GM23338 (cell line): ENCODE results near the gene MTOR.

Source experiments
- CREB1 ChIP-seq: fragments of 250-450 bp; sonication (Bioruptor Pico); IDR thresholded peaks from 2 replicates; pipeline ENCODE4 v1.5.0; 2020; ENCODE audit warnings: low read depth, mild to moderate bottlenecking, moderate library complexity
- EZH2 ChIP-seq: fragments of 200-600 bp; sonication (generic); IDR thresholded peaks from one replicate; pipeline ENCODE4 v1.8.0; 2017; ENCODE audit warnings: antibody characterized with exemption, mild to moderate bottlenecking, low read depth; ENCODE audit not compliant: unreplicated experiment
- EZH2phosphoT487 ChIP-seq: fragments of 200-600 bp; sonication (generic); IDR thresholded peaks from one replicate; pipeline ENCODE4 v1.8.1; 2018; ENCODE audit warnings: antibody characterized with exemption; ENCODE audit not compliant: unreplicated experiment
- POLR2AphosphoS5 ChIP-seq: IDR thresholded peaks from 2 replicates; pipeline ENCODE4 v1.6.1; 2016; ENCODE audit warnings: antibody characterized with exemption, low read depth
- ZNF114 ChIP-seq: fragments of 250-450 bp; sonication (Bioruptor Pico); IDR thresholded peaks from 2 replicates; pipeline ENCODE4 v1.5.0; 2020; ENCODE audit warnings: mild to moderate bottlenecking, moderate library complexity
- ZNF331 ChIP-seq: fragments of 250-450 bp; sonication (Bioruptor Pico); IDR thresholded peaks from 2 replicates; pipeline ENCODE4 v1.5.0; 2020; ENCODE audit warnings: low read depth, mild to moderate bottlenecking, moderate library complexity
- TF ChIP-seq, protein P1 (sequence below), 2 experiments: fragments of 200-600 bp in 1 of 2; sonication (generic) in 1 of 2; conservative IDR thresholded peaks; 2 replicates each; pipeline versions ENCODE4 v1.5.1 to v1.6.1; 2016 to 2017; ENCODE audit warnings: antibody characterized with exemption in 2 of 2, low read depth in 2 of 2, mild to moderate bottlenecking in 2 of 2, moderate library complexity in 1 of 2
- TF ChIP-seq, protein P2 (sequence below): IDR thresholded peaks from one replicate; pipeline ENCODE4 v1.6.1; 2018; ENCODE audit warnings: antibody characterized with exemption; ENCODE audit not compliant: unreplicated experiment
- TF ChIP-seq, protein P3 (sequence below): IDR thresholded peaks from 2 replicates; pipeline ENCODE4 v1.6.1; 2016; ENCODE audit warnings: antibody characterized with exemption

DNA sequence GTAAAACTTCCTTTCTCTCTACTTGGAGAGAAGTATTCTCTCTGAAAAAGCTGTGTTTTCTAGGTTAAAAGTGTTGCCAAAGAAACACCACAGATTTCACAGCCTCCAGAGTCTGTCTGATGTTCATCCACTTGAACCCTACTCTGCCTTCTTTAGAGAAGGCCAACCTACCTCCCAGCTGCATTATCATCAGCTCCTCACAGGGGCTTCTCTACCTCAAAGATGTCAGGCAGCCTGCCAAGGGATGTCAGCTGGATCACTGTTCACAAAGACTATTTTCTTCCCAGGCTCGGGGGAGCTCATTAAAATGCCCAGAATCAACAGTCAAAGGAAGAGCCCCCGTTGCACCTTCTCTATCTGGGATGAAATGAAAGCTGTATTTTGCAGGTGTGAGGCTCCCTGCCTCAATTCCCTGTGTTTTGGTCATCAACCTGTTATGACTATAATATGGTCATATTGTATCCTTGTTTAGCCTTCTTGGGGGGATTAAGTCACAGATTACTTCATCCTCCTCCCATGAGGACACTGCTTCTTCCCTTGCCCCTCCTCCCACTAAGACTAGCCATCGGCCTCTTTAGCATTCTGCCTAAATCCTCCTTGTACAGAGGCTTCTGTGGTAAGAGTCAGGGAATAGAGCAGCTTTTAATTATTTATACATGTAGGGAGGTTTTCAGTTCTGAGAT, 47.5 kb downstream of the MTOR start:
- no peak for TF ChIP-seq POLR2AphosphoS5
- TF ChIP-seq, protein P1, sequence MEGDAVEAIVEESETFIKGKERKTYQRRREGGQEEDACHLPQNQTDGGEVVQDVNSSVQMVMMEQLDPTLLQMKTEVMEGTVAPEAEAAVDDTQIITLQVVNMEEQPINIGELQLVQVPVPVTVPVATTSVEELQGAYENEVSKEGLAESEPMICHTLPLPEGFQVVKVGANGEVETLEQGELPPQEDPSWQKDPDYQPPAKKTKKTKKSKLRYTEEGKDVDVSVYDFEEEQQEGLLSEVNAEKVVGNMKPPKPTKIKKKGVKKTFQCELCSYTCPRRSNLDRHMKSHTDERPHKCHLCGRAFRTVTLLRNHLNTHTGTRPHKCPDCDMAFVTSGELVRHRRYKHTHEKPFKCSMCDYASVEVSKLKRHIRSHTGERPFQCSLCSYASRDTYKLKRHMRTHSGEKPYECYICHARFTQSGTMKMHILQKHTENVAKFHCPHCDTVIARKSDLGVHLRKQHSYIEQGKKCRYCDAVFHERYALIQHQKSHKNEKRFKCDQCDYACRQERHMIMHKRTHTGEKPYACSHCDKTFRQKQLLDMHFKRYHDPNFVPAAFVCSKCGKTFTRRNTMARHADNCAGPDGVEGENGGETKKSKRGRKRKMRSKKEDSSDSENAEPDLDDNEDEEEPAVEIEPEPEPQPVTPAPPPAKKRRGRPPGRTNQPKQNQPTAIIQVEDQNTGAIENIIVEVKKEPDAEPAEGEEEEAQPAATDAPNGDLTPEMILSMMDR (conservative IDR thresholded peaks at IDR 0.05; ENCODE audit: low read depth in 2 of 2): no peak
- no peak for TF ChIP-seq EZH2
- no peak for TF ChIP-seq ZNF331 (CRISPR knock-in tag)
- no peak for TF ChIP-seq CREB1
- no peak for TF ChIP-seq EZH2phosphoT487
- TF ChIP-seq, protein P2, sequence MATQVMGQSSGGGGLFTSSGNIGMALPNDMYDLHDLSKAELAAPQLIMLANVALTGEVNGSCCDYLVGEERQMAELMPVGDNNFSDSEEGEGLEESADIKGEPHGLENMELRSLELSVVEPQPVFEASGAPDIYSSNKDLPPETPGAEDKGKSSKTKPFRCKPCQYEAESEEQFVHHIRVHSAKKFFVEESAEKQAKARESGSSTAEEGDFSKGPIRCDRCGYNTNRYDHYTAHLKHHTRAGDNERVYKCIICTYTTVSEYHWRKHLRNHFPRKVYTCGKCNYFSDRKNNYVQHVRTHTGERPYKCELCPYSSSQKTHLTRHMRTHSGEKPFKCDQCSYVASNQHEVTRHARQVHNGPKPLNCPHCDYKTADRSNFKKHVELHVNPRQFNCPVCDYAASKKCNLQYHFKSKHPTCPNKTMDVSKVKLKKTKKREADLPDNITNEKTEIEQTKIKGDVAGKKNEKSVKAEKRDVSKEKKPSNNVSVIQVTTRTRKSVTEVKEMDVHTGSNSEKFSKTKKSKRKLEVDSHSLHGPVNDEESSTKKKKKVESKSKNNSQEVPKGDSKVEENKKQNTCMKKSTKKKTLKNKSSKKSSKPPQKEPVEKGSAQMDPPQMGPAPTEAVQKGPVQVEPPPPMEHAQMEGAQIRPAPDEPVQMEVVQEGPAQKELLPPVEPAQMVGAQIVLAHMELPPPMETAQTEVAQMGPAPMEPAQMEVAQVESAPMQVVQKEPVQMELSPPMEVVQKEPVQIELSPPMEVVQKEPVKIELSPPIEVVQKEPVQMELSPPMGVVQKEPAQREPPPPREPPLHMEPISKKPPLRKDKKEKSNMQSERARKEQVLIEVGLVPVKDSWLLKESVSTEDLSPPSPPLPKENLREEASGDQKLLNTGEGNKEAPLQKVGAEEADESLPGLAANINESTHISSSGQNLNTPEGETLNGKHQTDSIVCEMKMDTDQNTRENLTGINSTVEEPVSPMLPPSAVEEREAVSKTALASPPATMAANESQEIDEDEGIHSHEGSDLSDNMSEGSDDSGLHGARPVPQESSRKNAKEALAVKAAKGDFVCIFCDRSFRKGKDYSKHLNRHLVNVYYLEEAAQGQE: no peak
- TF ChIP-seq ZNF114: no peak
- TF ChIP-seq, protein P3, sequence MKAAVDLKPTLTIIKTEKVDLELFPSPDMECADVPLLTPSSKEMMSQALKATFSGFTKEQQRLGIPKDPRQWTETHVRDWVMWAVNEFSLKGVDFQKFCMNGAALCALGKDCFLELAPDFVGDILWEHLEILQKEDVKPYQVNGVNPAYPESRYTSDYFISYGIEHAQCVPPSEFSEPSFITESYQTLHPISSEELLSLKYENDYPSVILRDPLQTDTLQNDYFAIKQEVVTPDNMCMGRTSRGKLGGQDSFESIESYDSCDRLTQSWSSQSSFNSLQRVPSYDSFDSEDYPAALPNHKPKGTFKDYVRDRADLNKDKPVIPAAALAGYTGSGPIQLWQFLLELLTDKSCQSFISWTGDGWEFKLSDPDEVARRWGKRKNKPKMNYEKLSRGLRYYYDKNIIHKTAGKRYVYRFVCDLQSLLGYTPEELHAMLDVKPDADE: no peak
